ENCODE data around the gene CPAMD8. TPM values are rescaled to one million over a fixed set of nuclear protein-coding genes. Genes with fewer than 3 reads are reported as not detected.

The CPAMD8 gene
- total and polyA plus RNA-seq, 10 of the 15 experiments (the other 5 are each of a cell fraction or from before 2014, with no cell fraction given), result 0.12 to 0.97 (median 0.25) TPM; not detected in 3

DNA sequence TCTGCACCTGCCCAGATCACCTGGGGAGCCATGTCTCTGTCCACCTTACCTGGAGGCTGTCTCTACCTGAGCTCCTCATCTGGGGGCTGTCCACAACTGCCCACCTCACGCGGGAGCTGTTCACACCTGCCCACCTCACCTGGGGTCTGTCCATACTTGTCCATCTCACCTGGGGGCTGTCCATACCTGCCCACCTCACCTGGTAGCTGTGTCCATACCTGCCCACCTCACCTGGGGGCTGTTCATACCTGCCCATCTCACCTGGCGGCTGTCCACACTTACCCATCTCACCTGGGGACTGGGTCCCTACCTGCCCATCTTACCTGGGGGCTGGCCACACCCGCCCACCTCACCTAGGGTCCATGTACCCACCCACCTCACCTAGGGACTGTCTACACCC is 10.0 kb upstream of the CPAMD8 start:
- Histone ChIP-seq H4K20me1 (ENCODE audit: control insufficient read depth, insufficient read depth) (no peaks in the 10 kb centered on the region), H3K9me3 (replicated peaks; ENCODE audit: control insufficient read depth, insufficient read depth, low read length) (no peaks in the 10 kb centered on the region), H3K4me3 (no peak overlapping the region), H3K9ac (ENCODE audit: control insufficient read depth, insufficient read depth, low read length) (no peak overlapping the region), H3K4me1 (ENCODE audit: control insufficient read depth, insufficient read depth, low read length) (no peaks in the 10 kb centered on the region), H3K79me2 (ENCODE audit: control insufficient read depth, insufficient read depth, low read length) (no peaks in the 10 kb centered on the region), H3K27ac (ENCODE audit: control insufficient read depth, insufficient read depth) (no peak overlapping the region), H3K36me3 (ENCODE audit: control insufficient read depth in 2 of 2, insufficient read depth in 2 of 2, low read length in 1 of 2) (no peaks in the 10 kb centered on the region; a peak in 1 of 4 replicates), H3K27me3 (replicated peaks in 1 of 2; ENCODE audit: control insufficient read depth in 2 of 2, insufficient read depth in 2 of 2, low read length in 1 of 2) (no peaks in the 10 kb centered on the region), H2AFZ (ENCODE audit: control insufficient read depth, low read depth, low read length) (no peak overlapping the region), H3K4me2 (ENCODE audit: control insufficient read depth, insufficient read depth) (no peak overlapping the region)
- ATAC-seq (no peak), FAIRE-seq (no peak), DNase-seq (ENCODE audit: low read depth, low spot score) (no peak)
- SMC1A ChIA-PET (ENCODE audit: uncharacterized antibody, unreplicated experiment), result no interaction called here
- CTCF ChIA-PET, result no interaction called here
- POLR2A ChIA-PET, result no interaction called here
- no TSS peak for BruUV-seq (replicated peaks)
- intact Hi-C loops (cut with micrococcal nuclease; ENCODE audit: unreplicated experiment) (no loop called here), in situ Hi-C loops (cut with MboI) (no loop called here)
- TF ChIP-seq BCL3 (IDR thresholded peaks at IDR 0.05; ENCODE audit: borderline replicate concordance, insufficient read depth, low read depth, low read length, poor library complexity, severe bottlenecking) (no peak), POLR2AphosphoS2 (IDR thresholded peaks at IDR 0.05; ENCODE audit: low read depth, low read length) (no peak), PAX8 (IDR thresholded peaks at IDR 0.05) (no peak)
- TF ChIP-seq, protein P1, sequence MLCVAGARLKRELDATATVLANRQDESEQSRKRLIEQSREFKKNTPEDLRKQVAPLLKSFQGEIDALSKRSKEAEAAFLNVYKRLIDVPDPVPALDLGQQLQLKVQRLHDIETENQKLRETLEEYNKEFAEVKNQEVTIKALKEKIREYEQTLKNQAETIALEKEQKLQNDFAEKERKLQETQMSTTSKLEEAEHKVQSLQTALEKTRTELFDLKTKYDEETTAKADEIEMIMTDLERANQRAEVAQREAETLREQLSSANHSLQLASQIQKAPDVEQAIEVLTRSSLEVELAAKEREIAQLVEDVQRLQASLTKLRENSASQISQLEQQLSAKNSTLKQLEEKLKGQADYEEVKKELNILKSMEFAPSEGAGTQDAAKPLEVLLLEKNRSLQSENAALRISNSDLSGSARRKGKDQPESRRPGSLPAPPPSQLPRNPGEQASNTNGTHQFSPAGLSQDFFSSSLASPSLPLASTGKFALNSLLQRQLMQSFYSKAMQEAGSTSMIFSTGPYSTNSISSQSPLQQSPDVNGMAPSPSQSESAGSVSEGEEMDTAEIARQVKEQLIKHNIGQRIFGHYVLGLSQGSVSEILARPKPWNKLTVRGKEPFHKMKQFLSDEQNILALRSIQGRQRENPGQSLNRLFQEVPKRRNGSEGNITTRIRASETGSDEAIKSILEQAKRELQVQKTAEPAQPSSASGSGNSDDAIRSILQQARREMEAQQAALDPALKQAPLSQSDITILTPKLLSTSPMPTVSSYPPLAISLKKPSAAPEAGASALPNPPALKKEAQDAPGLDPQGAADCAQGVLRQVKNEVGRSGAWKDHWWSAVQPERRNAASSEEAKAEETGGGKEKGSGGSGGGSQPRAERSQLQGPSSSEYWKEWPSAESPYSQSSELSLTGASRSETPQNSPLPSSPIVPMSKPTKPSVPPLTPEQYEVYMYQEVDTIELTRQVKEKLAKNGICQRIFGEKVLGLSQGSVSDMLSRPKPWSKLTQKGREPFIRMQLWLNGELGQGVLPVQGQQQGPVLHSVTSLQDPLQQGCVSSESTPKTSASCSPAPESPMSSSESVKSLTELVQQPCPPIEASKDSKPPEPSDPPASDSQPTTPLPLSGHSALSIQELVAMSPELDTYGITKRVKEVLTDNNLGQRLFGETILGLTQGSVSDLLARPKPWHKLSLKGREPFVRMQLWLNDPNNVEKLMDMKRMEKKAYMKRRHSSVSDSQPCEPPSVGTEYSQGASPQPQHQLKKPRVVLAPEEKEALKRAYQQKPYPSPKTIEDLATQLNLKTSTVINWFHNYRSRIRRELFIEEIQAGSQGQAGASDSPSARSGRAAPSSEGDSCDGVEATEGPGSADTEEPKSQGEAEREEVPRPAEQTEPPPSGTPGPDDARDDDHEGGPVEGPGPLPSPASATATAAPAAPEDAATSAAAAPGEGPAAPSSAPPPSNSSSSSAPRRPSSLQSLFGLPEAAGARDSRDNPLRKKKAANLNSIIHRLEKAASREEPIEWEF (IDR thresholded peaks at IDR 0.05; ENCODE audit: insufficient replicate concordance, low read depth, low read length), result no peak
- WGBS (ENCODE audit: insufficient coverage, insufficient replicate concordance, low lambda C conversion rate, missing lambda C conversion rate), result 33% methylated on average over 4 of the region's 4 CpGs
- RAD21 ChIA-PET (ENCODE audit: unreplicated experiment), result no interaction called here

Measured in GM12878 (cell line).